ENCODE measurements around the gene BAIAP2.

The BAIAP2 gene

GRCh38 chr17:81121841-81122733 lies 87.1 kb downstream of the BAIAP2 start:
- no peak for DNase-seq (ENCODE audit: low read depth in 4 of 4, low spot score in 1 of 4)

DNA sequence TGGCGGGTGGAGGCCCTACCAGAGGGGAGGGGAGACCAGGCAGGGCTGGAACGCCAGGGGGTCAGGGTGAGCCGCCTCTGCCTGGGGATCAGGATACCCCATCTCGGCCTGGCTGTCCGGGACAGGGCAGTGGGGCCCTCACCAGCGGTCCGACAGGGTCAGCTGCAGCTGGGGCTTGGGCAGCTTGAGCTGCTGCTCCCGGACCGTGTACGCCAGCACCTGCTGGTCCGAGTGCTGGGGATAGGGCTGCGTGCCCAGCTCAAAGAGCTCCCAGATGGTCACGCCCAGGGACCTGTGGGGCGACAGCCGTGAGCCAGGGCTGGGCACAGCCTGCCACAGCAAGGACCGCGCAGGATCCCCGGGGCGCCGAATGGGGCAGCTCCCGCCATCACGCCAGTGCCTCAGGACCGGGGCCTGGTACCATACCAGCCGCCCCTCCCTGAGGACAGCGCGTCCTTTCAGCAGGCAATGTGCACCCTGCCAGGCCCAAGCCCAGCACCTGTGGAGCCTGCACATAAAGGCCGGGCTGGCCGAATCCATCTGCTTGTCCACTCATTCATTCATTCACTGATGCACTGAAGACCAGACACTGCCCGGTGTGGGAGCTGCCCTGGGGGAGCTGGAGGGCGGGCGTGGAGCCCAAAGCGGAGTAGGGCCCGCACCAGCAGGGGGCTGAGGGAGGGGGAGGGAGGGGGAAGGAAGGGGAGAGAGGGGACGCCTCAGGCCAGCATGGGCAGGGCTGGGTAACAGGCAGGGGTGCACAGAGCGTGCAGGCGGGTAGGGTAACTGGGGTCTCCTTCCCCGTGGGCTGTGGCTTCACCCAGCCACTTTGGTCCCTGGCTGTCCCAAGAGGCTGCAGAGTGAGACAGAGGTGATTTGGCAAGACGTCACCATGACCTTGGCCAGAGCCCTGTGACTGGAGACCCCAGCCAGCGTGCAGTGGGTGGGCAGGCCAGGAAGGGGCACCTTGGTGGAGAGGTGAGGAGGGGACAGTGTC lies 88.4 kb downstream of the BAIAP2 start:
- DNase-seq (ENCODE audit: low read depth in 4 of 4, low spot score in 1 of 4) = no peak

GRCh38 chr17:81124377-81124776 lies 89.4 kb downstream of the BAIAP2 start:
- DNase-seq (ENCODE audit: low read depth in 4 of 4, low spot score in 1 of 4) = no peak

DNA sequence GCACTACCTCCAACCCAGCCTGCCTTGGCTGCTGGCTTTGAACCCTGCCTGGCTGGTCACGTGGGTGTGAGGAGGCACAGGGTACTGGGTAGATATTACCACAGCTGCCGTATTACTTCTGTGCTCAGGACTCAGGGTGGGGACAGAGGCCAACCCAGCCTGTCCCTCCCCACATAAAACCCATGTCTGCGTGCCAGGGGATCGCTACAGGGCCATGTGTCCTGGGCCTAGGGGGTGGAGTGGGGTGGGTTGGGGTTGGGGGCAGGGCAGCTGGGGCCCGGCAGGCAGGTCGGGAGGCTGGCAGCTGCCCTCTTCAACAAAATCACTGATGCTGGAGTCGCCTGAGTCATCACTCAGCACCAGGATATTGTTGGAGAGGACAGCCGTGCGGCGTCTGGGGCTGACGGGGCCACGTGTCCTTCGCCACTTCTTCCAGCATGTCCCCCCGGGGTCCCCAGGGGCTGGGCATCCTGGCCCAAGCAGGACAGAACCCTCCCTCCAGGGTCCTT lies 90.7 kb downstream of the BAIAP2 start:
- no peak for DNase-seq (ENCODE audit: low read depth in 4 of 4, low spot score in 1 of 4)

GRCh38 chr17:81126281-81127132 lies 91.6 kb downstream of the BAIAP2 start:
- DNase-seq (ENCODE audit: low read depth in 4 of 4, low spot score in 1 of 4) = no peak

DNA sequence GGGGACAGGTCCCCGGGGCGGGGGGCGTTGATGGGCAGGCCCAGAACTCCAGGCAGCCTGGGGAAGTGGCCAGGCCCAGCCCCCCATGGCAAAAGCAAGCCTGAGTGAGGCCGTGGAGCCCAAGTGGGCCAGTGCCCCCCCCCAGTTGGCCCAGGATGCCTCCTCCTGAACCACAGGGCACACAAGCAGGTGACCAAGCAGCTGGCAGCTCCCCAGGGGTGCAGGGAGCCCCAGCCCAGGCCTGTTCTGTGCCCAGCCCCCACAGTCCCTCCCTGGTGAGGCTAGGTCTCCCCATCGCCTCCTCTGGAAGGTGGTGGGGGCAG lies 92.1 kb downstream of the BAIAP2 start:
- DNase-seq (ENCODE audit: low read depth in 4 of 4, low spot score in 1 of 4) = no peak

- DNase-seq (ENCODE audit: low read depth in 4 of 4, low spot score in 1 of 4) = no peak
Observed at GRCh38 chr17:81127526-81128177, 92.7 kb downstream of the BAIAP2 start.

DNA sequence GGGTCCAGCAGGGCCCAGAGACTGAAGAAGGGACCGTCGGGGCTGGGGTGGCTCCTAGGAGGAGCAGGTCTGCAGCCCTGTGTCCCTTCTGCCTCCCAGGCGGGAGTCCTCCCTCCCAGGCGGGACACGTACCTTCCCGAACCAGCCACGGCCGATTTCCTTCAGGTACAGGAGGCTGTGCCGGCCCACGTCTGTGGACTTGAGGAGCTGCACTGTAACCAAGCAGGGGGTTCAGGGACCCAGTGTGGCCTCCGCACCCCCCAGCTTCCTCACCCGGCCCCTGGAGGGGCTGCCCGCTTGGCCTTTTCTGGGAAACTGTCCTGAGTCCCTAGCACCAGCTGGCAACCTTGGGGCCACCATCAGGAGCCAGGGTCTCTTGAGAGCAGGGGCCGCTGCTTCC lies 93.4 kb downstream of the BAIAP2 start:
- DNase-seq (ENCODE audit: low read depth in 4 of 4, low spot score in 1 of 4) = no peak

DNA sequence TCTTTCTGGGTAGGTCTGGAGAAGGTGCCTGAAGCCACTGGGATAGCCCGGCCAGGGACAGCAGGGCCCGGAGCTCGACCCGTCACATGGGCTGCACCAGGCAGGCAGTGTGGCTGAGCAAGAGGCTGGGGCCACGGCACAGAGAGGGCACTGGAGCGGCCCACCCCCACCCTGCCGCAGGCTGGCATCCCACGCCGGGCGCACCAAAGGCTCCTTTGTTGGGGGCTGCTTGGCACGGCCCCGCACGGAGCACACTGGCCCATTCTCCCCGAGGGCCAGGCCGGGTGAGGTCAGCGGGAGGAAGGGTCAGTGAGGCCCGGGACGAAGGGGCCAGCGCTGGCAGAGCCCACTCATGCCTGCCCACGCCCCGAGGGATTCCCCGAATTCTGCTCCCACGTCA lies 93.8 kb downstream of the BAIAP2 start:
- DNase-seq (ENCODE audit: low read depth in 4 of 4, low spot score in 1 of 4) = no peak

DNA sequence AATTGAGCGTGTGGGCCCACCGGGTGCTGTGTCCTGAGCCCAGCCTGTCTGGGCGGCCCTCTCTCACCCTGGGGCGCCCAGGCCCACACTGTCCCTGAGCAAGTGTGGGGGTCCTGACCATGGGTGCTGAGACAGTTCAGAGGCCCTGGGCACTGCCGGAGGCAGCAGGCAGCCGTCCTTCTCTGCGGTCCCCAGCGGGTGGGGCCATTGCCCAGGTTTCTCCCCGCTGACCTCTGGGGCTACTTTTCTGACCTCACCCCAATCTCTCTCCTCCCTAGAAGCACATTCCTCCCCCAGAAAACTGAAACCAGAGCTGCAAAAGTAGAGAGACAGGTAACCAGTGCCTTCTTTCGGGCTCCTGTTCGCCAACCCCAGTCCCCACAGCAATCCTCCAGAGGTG lies 94.3 kb downstream of the BAIAP2 start:
- DNase-seq (ENCODE audit: low read depth in 4 of 4, low spot score in 1 of 4) = no peak

DNA sequence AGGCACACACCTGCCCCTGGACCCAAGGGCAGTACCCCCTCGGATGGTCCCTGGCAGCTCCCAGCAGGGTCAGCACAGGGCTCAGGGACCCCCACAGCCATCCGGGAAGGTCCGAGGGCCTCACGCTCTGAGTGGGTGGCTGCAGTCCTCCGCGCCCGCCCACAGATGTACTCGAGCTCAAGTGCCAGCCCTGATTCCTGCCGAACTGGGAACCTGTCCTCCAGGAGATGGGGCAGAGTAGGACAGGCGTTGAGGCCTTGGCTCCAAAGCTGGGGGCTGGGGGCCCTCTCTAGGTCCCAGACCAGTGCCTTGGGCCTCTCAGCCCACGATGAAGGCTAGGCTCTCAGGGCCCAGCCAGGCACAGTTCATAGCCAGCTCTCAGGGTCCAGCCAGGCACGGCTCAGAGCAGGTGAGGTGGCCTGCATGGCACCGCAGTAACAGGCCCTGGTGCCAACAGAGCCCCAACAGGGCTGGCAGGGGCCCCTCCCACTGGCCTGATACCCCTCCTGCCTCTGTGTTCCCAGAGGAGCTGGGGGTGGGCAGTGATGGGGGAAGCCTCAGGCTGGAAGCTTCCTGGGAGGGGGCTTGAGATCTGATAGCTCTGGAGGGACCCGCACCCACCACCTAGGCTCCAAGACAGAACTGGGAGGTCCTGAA lies 94.9 kb downstream of the BAIAP2 start:
- DNase-seq (ENCODE audit: low read depth in 4 of 4, low spot score in 1 of 4) = no peak

- DNase-seq (ENCODE audit: low read depth in 4 of 4, low spot score in 1 of 4) = no peak
Observed at GRCh38 chr17:81130385-81131361, 95.7 kb downstream of the BAIAP2 start.

DNA sequence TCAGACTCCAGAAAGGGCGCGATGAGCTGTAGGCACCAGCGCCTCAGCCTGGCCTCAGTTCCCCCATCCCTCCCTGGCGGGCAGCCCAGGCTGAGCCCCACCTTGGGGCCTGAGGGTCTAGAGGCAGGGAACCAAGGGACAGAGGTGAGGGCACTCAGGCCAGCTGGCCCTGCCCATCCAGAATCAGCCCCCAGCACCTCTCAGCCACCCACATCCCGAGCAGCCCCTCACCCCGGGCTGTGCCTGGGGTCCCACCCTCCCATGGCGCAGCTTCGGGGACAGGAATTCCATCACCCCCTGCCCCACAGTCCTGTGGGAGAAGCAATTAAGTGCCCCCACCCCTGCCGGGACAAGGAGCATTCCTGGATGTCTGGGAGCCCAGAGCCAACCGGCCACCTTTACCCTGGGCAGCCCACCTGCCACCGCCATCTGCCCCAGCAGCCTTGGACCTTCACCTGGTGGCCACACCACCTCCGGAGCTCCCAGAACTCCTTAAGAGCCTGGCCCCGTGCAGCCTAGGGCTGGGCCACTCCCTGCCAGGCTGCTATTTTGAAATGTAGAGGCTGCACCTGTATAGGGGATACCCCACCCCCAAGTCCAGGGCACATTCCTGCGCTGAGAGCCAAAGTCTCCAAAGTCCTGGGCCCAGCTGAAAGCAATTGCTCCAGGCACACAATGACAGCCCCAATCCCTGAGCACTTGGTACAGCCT lies 96.7 kb downstream of the BAIAP2 start:
- DNase-seq (ENCODE audit: low read depth in 4 of 4, low spot score in 1 of 4) = no peak

DNA sequence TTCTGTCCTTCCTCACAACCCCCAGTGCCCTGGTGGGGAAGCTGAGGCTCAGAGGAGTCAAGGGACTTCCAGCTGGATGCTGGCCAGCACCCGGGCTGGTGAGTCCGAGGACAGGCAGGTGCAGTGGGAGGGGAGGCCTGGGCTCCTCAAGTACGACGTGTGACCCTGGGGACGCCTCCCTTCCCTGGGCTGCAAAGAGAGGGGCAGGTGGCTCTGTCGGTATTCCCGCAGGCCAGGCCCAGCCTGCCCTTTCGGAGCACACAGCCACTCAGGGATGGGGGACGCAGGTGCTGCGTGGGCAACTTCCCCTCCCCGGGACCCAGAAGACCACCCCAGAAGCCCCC lies 97.2 kb downstream of the BAIAP2 start:
- DNase-seq (ENCODE audit: low read depth in 4 of 4, low spot score in 1 of 4) = no peak

DNA sequence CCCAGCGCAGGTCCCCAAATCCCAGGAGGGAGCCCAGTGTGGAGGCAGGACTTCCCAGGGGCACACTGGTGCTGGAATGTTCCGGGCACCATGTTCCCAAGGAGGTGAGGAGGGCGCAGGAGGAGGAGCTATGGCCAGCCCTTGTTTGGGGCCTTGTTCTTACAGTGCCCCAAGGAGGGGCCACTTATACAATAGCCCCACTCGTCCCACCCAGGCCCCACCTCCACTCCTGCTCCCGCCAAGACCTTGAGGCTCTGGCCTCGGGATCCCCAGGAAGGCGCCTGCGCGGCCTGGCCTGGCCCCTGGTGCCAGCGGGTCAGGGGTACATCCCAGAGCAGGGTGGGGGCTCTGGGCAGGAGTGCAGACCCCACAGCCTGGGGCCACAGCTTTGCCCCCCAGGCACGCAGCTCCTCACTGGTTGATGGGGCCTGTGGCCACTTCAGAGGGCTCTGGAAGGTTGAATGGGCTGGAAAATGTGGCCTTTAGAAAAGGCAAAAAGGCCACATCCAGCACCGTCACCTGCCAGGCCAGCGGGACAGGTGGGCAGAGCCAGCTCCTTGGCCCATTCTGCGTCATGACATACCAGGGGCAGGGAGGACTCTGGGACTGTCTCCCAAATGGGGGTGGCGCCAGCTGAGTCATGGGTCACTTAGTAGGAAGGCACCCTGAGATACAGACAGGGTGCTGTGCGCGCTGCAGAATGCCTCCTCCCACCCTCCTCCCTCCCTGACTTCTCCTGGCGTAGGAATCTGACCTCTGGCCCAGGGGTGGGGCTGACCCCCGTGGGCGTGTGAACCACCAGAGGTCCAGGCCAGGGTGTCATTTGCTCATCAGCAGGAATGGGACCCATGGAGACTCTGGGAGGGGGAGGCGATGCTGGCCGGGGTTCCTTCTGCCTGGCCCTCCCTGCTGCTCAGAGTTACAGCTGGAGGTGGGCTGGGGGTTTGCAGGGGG lies 98.1 kb downstream of the BAIAP2 start:
- DNase-seq (ENCODE audit: low read depth in 4 of 4, low spot score in 1 of 4) = no peak

DNA sequence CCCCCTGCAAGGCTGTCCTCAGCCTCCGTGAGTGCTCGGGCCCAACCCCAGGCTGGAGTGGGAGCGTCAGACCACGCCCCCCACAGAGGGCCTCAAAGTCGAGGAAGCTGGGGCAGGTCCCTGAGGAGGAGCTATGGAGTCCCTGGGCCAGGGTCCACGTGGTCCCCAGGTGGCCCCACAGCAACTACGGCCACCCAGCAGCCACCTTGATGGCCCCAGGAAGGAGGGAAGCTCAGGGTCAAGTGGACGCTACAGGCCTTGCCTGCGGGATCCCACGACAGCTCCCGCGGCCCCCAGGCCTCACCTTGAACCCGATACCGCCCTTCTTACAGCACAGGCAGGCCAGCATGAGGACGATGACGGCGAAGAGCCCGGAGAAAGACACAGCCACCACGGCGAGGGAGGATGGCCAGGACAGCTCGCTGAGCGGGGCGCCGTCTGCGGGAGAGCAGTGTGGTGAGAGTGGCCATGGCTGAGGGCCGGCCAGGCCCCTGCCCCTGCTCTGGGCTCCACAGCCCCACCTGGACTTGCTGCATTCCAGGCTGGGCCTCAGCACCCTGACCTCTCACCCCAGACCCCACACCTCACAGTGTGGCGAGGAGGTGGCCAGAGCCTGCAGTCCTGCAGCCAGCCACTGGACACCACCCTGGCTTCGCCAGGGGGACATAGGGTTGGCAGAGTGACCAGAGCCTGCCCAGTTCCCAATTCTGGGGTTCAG lies 99.3 kb downstream of the BAIAP2 start:
- DNase-seq (ENCODE audit: low read depth in 4 of 4, low spot score in 1 of 4) = no peak
